Measurements from ENCODE around the gene ZAR1. TPM values are rescaled to one million over a fixed set of nuclear protein-coding genes. Genes with fewer than 3 reads are reported as not detected.
A peak's percentile ranks its signal among the peaks of the same experiment; 100 is the strongest.

The ZAR1 gene
- total and polyA plus RNA-seq, 9 of the 15 experiments (the other 6 are each of a cell fraction or from before 2014, with no cell fraction given): 0.07 to 0.84 (median 0.28) TPM; not detected in 1

DNA sequence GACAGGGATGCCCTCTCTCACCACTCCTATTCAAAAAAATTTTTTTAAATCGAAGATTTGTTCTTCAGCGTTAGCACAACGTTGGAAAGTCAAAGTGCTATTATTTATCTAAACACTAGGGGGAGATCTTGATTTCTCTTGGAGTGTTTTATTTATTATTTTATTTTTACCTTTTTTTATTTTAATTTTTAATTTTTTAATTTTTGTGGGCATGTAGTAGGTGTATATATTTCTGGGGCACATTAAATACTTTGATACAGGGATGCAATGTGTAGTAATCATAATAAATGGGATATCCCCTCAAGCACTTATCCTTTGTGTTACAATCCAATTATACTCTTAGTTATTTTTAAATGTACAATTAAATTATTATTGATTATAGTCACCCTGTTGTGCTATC lies 44.3 kb upstream of the ZAR1 start:
- CTCF ChIA-PET (ENCODE audit: low intra/inter-chr PET ratio): interaction anchor here (0.8 to 1.5 kb wide), 3 partner anchors 101 to 517 kb away, joined by 3 to 10 read pairs (median 9); no protein-coding TSS in a partner anchor
- in situ Hi-C loops (cut with MboI): no loop called here

More for the DNA sequence above, 44.3 kb upstream of the ZAR1 start:
- no peak overlapping the region for H3K4me3 ChIP-seq
- no peaks in the 10 kb centered on the region for H3K79me2 ChIP-seq (ENCODE audit: control insufficient read depth, insufficient read depth, low read length)
- ATAC-seq (no peak), DNase-seq (ENCODE audit: extremely low read depth in 1 of 4, low spot score in 3 of 4) (no peak), FAIRE-seq (peak; percentile 60)
- no TSS peak for BruUV-seq (replicated peaks)
- no peaks in the 10 kb centered on the region for H3K9me3 ChIP-seq (replicated peaks; ENCODE audit: control insufficient read depth, insufficient read depth, low read depth, low read length)
- H3K4me2 ChIP-seq (ENCODE audit: insufficient read depth, low read length): no peak overlapping the region
- no peaks in the 10 kb centered on the region for H3K36me3 ChIP-seq (ENCODE audit: control insufficient read depth, insufficient read depth, low read length)
- no peak overlapping the region for H2AFZ ChIP-seq (ENCODE audit: low read depth, low read length)
- 3% methylated on average over 3 of the region's 3 CpGs for WGBS (ENCODE audit: insufficient coverage, low coverage, missing lambda C conversion rate)
- H4K20me1 ChIP-seq (replicated peaks; ENCODE audit: control insufficient read depth, insufficient read depth, low read length): no peaks in the 10 kb centered on the region
- peaks cover 0 to 2% of the 10 kb centered on the region in 2 experiments; a peak in 3 of 5 replicates for H3K4me1 ChIP-seq (replicated peaks in 1 of 2; ENCODE audit: control insufficient read depth in 2 of 2, insufficient read depth in 2 of 2, low read length in 2 of 2)
- no peaks in the 10 kb centered on the region for H3K9me1 ChIP-seq (ENCODE audit: control insufficient read depth, insufficient read depth, low read length)
- TF ChIP-seq, protein P1, sequence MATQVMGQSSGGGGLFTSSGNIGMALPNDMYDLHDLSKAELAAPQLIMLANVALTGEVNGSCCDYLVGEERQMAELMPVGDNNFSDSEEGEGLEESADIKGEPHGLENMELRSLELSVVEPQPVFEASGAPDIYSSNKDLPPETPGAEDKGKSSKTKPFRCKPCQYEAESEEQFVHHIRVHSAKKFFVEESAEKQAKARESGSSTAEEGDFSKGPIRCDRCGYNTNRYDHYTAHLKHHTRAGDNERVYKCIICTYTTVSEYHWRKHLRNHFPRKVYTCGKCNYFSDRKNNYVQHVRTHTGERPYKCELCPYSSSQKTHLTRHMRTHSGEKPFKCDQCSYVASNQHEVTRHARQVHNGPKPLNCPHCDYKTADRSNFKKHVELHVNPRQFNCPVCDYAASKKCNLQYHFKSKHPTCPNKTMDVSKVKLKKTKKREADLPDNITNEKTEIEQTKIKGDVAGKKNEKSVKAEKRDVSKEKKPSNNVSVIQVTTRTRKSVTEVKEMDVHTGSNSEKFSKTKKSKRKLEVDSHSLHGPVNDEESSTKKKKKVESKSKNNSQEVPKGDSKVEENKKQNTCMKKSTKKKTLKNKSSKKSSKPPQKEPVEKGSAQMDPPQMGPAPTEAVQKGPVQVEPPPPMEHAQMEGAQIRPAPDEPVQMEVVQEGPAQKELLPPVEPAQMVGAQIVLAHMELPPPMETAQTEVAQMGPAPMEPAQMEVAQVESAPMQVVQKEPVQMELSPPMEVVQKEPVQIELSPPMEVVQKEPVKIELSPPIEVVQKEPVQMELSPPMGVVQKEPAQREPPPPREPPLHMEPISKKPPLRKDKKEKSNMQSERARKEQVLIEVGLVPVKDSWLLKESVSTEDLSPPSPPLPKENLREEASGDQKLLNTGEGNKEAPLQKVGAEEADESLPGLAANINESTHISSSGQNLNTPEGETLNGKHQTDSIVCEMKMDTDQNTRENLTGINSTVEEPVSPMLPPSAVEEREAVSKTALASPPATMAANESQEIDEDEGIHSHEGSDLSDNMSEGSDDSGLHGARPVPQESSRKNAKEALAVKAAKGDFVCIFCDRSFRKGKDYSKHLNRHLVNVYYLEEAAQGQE (IDR thresholded peaks at IDR 0.05; ENCODE audit: borderline replicate concordance): peak; percentile 4; the same call in 1 of the 2 replicates
- TF ChIP-seq, protein P1 (CRISPR knock-in tag; IDR thresholded peaks at IDR 0.05; ENCODE audit: low read depth): no peak
- TF ChIP-seq, protein P2, sequence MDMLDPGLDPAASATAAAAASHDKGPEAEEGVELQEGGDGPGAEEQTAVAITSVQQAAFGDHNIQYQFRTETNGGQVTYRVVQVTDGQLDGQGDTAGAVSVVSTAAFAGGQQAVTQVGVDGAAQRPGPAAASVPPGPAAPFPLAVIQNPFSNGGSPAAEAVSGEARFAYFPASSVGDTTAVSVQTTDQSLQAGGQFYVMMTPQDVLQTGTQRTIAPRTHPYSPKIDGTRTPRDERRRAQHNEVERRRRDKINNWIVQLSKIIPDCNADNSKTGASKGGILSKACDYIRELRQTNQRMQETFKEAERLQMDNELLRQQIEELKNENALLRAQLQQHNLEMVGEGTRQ (CRISPR knock-in tag; IDR thresholded peaks at IDR 0.05): no peak
- TF ChIP-seq, protein P3, sequence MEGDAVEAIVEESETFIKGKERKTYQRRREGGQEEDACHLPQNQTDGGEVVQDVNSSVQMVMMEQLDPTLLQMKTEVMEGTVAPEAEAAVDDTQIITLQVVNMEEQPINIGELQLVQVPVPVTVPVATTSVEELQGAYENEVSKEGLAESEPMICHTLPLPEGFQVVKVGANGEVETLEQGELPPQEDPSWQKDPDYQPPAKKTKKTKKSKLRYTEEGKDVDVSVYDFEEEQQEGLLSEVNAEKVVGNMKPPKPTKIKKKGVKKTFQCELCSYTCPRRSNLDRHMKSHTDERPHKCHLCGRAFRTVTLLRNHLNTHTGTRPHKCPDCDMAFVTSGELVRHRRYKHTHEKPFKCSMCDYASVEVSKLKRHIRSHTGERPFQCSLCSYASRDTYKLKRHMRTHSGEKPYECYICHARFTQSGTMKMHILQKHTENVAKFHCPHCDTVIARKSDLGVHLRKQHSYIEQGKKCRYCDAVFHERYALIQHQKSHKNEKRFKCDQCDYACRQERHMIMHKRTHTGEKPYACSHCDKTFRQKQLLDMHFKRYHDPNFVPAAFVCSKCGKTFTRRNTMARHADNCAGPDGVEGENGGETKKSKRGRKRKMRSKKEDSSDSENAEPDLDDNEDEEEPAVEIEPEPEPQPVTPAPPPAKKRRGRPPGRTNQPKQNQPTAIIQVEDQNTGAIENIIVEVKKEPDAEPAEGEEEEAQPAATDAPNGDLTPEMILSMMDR (IDR thresholded peaks at IDR 0.05 in 2 of 3, conservative IDR thresholded peaks at IDR 0.05 in 1 of 3; ENCODE audit: insufficient read depth in 2 of 3, low read depth in 1 of 3, low read length in 3 of 3): peak in 2 of 3 experiments; percentile 15 to 66; a peak in 2 of 6 replicates
- TF ChIP-seq NR2C2 (CRISPR knock-in tag; IDR thresholded peaks at IDR 0.05) (no peak), NR2C2 (tag; IDR thresholded peaks at IDR 0.05) (no peak), RAD21 (CRISPR knock-in tag; conservative IDR thresholded peaks at IDR 0.05 in 1 of 2, IDR thresholded peaks at IDR 0.05 in 1 of 2) (peak; percentile 61 to 67), SMARCB1 (IDR thresholded peaks at IDR 0.05; ENCODE audit: insufficient read length, low read depth) (no peak), ZNF197 (CRISPR knock-in tag; IDR thresholded peaks at IDR 0.05; ENCODE audit: low read depth) (no peak)
- TF ChIP-seq, protein P4, sequence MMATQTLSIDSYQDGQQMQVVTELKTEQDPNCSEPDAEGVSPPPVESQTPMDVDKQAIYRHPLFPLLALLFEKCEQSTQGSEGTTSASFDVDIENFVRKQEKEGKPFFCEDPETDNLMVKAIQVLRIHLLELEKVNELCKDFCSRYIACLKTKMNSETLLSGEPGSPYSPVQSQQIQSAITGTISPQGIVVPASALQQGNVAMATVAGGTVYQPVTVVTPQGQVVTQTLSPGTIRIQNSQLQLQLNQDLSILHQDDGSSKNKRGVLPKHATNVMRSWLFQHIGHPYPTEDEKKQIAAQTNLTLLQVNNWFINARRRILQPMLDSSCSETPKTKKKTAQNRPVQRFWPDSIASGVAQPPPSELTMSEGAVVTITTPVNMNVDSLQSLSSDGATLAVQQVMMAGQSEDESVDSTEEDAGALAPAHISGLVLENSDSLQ (IDR thresholded peaks at IDR 0.05): no peak
- intact Hi-C loops (cut with micrococcal nuclease): loop anchor here (1.0 to 10.0 kb wide), 4 partner anchors 101 to 517 kb away; no protein-coding TSS in a partner anchor
- no peaks in the 10 kb centered on the region for H3K27me3 ChIP-seq (ENCODE audit: control insufficient read depth in 2 of 2, insufficient read depth in 2 of 2, low read length in 2 of 2)
- H3K27ac ChIP-seq (ENCODE audit: extremely low read depth, low read depth, low read length): no peak overlapping the region
- POLR2A ChIA-PET: no interaction called here
- no peak overlapping the region for H3K9ac ChIP-seq (ENCODE audit: insufficient read depth in 1 of 2, low read depth in 2 of 2, low read length in 2 of 2)

Data from K562 (cell line).